H9 (cell line): ENCODE measurements around the gene MMS19. TPM values are rescaled to one million over a fixed set of nuclear protein-coding genes. Genes with fewer than 3 reads are reported as not detected.
A peak's percentile ranks its signal among the peaks of the same experiment; 100 is the strongest.

Source experiments
- DNase-seq: peaks from one replicate; pipeline ENCODE4 v3.0.0-alpha.2; 2017
- H2AFZ ChIP-seq: one replicate; pipeline ENCODE4 v1.6.1; 2013; ENCODE audit warnings: mild to moderate bottlenecking, low read length, control low read depth, moderate library complexity
- H2AK5ac ChIP-seq: 2 replicates; pipeline ENCODE4 v1.6.1; 2013; ENCODE audit warnings: low read length, control low read depth, mixed read lengths; ENCODE audit not compliant: insufficient read length
- H2BK120ac ChIP-seq: one replicate; pipeline ENCODE4 v1.6.1; 2013; ENCODE audit warnings: low read depth, mild to moderate bottlenecking, low read length, control low read depth, inconsistent platforms; ENCODE audit not compliant: poor library complexity, severe bottlenecking
- H2BK12ac ChIP-seq: 2 replicates; pipeline ENCODE4 v1.6.1; 2013; ENCODE audit warnings: low read length, control low read depth, mixed read lengths, low read depth; ENCODE audit not compliant: insufficient read length
- H2BK15ac ChIP-seq: 2 replicates; pipeline ENCODE4 v1.6.1; 2013; ENCODE audit warnings: low read depth, low read length, control low read depth
- H2BK20ac ChIP-seq: one replicate; pipeline ENCODE4 v1.6.1; 2013; ENCODE audit warnings: low read depth, mild to moderate bottlenecking, low read length, control low read depth, inconsistent platforms; ENCODE audit not compliant: poor library complexity, severe bottlenecking
- H2BK5ac ChIP-seq: 2 replicates; pipeline ENCODE4 v1.6.1; 2013; ENCODE audit warnings: low read length, control low read depth, mixed read lengths; ENCODE audit not compliant: insufficient read length
- H3K14ac ChIP-seq: 2 replicates; pipeline ENCODE4 v1.6.1; 2013; ENCODE audit warnings: low read length, control low read depth; ENCODE audit not compliant: insufficient read depth
- H3K18ac ChIP-seq: 2 replicates; pipeline ENCODE4 v1.6.1; 2013; ENCODE audit warnings: low read depth, mild to moderate bottlenecking, mixed read lengths, low read length, control low read depth; ENCODE audit not compliant: insufficient read length
- H3K23ac ChIP-seq: 2 replicates; pipeline ENCODE4 v1.6.1; 2013; ENCODE audit warnings: low read length, control low read depth, mixed read lengths, low read depth; ENCODE audit not compliant: insufficient read length
- H3K23me2 ChIP-seq: 2 replicates; pipeline ENCODE4 v1.6.1; 2013; ENCODE audit warnings: low read depth, mild to moderate bottlenecking, mixed read lengths, low read length, control low read depth; ENCODE audit not compliant: insufficient read length, poor library complexity, severe bottlenecking
- H3K27ac ChIP-seq: 2 replicates; pipeline ENCODE4 v1.5.1; 2013; ENCODE audit warnings: low read length, control low read depth, mixed read lengths, low read depth; ENCODE audit not compliant: insufficient read length
- H3K27me3 ChIP-seq: 2 replicates; pipeline ENCODE4 v1.6.1; 2013; ENCODE audit warnings: low read length, control low read depth, inconsistent platforms; ENCODE audit not compliant: insufficient read depth
- H3K4ac ChIP-seq: 2 replicates; pipeline ENCODE4 v1.6.1; 2013; ENCODE audit warnings: low read depth, mild to moderate bottlenecking, control low read depth, inconsistent platforms, low read length, moderate library complexity
- H3K4me1 ChIP-seq: 2 replicates; pipeline ENCODE4 v1.6.1; 2013; ENCODE audit warnings: low read length, control low read depth, inconsistent platforms; ENCODE audit not compliant: insufficient read depth
- H3K4me2 ChIP-seq: 2 replicates; pipeline ENCODE4 v1.6.1; 2013; ENCODE audit warnings: low read length, control low read depth, mixed read lengths; ENCODE audit not compliant: insufficient read length, insufficient read depth
- H3K56ac ChIP-seq: 2 replicates; pipeline ENCODE4 v1.6.1; 2013; ENCODE audit warnings: low read depth, mild to moderate bottlenecking, mixed read lengths, low read length, control low read depth; ENCODE audit not compliant: insufficient read length
- H3K79me1 ChIP-seq: 2 replicates; pipeline ENCODE4 v1.6.1; 2013; ENCODE audit warnings: low read depth, mild to moderate bottlenecking, moderate library complexity, low read length, control low read depth, inconsistent platforms; ENCODE audit not compliant: insufficient read depth, poor library complexity, severe bottlenecking
- H3K79me2 ChIP-seq: 2 replicates; pipeline ENCODE4 v1.6.1; 2013; ENCODE audit warnings: low read length, control low read depth, inconsistent platforms; ENCODE audit not compliant: insufficient read depth
- H3K9ac ChIP-seq: 2 replicates; pipeline ENCODE4 v1.6.1; 2013; ENCODE audit warnings: low read length, control low read depth, mixed read lengths; ENCODE audit not compliant: insufficient read length; ENCODE audit errors: extremely low read depth
- H3K9me3 ChIP-seq: one replicate; pipeline ENCODE4 v1.6.1; 2013; ENCODE audit warnings: low read depth, low read length, inconsistent platforms; ENCODE audit not compliant: control insufficient read depth
- H3T11ph ChIP-seq: one replicate; pipeline ENCODE4 v1.6.1; 2013; ENCODE audit warnings: mild to moderate bottlenecking, low read length, control low read depth, inconsistent platforms
- H4K20me1 ChIP-seq: one replicate; pipeline ENCODE4 v1.6.1; 2013; ENCODE audit not compliant: control insufficient read depth, insufficient read length, insufficient read depth
- H4K5ac ChIP-seq: 2 replicates; pipeline ENCODE4 v1.6.1; 2013; ENCODE audit warnings: low read depth, mild to moderate bottlenecking, mixed read lengths, low read length, control low read depth; ENCODE audit not compliant: insufficient read length
- H4K8ac ChIP-seq: replicated peaks from 2 replicates; pipeline ENCODE4 v1.6.1; 2013; ENCODE audit warnings: low read length, control low read depth, mixed read lengths, low read depth; ENCODE audit not compliant: insufficient read length
- H4K91ac ChIP-seq: 2 replicates; pipeline ENCODE4 v1.6.1; 2013; ENCODE audit warnings: low read depth, mild to moderate bottlenecking, moderate library complexity, mixed read lengths, low read length, control low read depth; ENCODE audit not compliant: insufficient read length
- H3K27ac Mint-ChIP-seq, 3 experiments: 2 replicates in 2 of 3; 3 replicates in 1 of 3; pipeline ENCODE4 v1.8.0; 2020 to 2021; ENCODE audit warnings: mixed read lengths in 3 of 3, mild to moderate bottlenecking in 1 of 3, moderate library complexity in 1 of 3
- H3K27me3 Mint-ChIP-seq: 2 replicates; pipeline ENCODE4 v1.8.0; 2021; ENCODE audit warnings: low read depth, mild to moderate bottlenecking, moderate library complexity, mixed read lengths
- H3K36me3 Mint-ChIP-seq, 3 experiments: 2 replicates in 2 of 3; 3 replicates in 1 of 3; pipeline ENCODE4 v1.8.0; 2020 to 2021; ENCODE audit warnings: low read depth in 3 of 3, mixed read lengths in 3 of 3; ENCODE audit not compliant: insufficient read depth in 1 of 3
- H3K4me1 Mint-ChIP-seq, 2 experiments: 2 replicates each; pipeline ENCODE4 v1.8.0; 2020; ENCODE audit warnings: mixed read lengths in 2 of 2
- H3K4me3 Mint-ChIP-seq, 2 experiments: 2 replicates in 1 of 2; 3 replicates in 1 of 2; pipeline ENCODE4 v1.8.0; 2020 to 2021; ENCODE audit warnings: mild to moderate bottlenecking in 2 of 2, mixed read lengths in 2 of 2, moderate library complexity in 1 of 2
- H3K9me3 Mint-ChIP-seq, 2 experiments: 2 replicates in 1 of 2; 3 replicates in 1 of 2; pipeline ENCODE4 v1.8.0; 2020; ENCODE audit warnings: mild to moderate bottlenecking in 2 of 2, mixed read lengths in 2 of 2, moderate library complexity in 1 of 2
- CTCF ChIP-seq: fragments of 200-600 bp; sonication (generic); conservative IDR thresholded peaks from 3 replicates; pipeline ENCODE4 v1.8.0; 2021; ENCODE audit warnings: antibody characterized with exemption, mild to moderate bottlenecking
- WGBS: extraction: QIAGEN DNeasy Blood & Tissue Kit; methylation state at CpG from one replicate; pipeline ENCODE4 v1.1.7; 2013; ENCODE audit warnings: missing lambda C conversion rate, low lambda C conversion rate, mixed read lengths; ENCODE audit not compliant: insufficient read length; ENCODE audit errors: extremely low coverage; 5-methylcytosine and 5-hydroxymethylcytosine counted together
- total RNA-seq: library from RNA; stranded (reverse); gene quantifications from 2 replicates; pipeline ENCODE4 v1.2.1, GENCODE V29; 2021

MMS19 gene
- total RNA-seq, 1 experiment from 2014 or later: 102 TPM

GRCh38 chr10:97509120-97509680, 11.0 kb upstream of the MMS19 start:
- H2BK5ac ChIP-seq: no peak overlapping the region
- no peak overlapping the region for H3K4ac ChIP-seq
- H3K9me3 Mint-ChIP-seq: no peaks in the 10 kb centered on the region
- H3K4me3 Mint-ChIP-seq: no peak overlapping the region
- H3K4me1 ChIP-seq: no peaks in the 10 kb centered on the region
- no peaks in the 10 kb centered on the region for H3K79me1 ChIP-seq
- no peak overlapping the region for H3K9ac ChIP-seq
- no peak overlapping the region for H3K27ac ChIP-seq
- no peak overlapping the region for H3K18ac ChIP-seq
- H3K56ac ChIP-seq: no peak overlapping the region
- no peak overlapping the region for H4K91ac ChIP-seq
- H3K36me3 Mint-ChIP-seq: no peaks in the 10 kb centered on the region
- H2BK15ac ChIP-seq: no peak overlapping the region
- no CpG with 5 or more reads among the region's 8 CpGs for WGBS
- no peaks in the 10 kb centered on the region for H3K27me3 ChIP-seq
- H2BK120ac ChIP-seq: no peak overlapping the region
- DNase-seq: no peak
- H3K27me3 Mint-ChIP-seq: no peaks in the 10 kb centered on the region
- peaks cover 16 to 25% of the 10 kb centered on the region in 2 experiments for H3K4me1 Mint-ChIP-seq
- no peak for TF ChIP-seq CTCF
- H4K20me1 ChIP-seq: no peaks in the 10 kb centered on the region
- peak overlapping the region; percentile 52 for H2AK5ac ChIP-seq
- no peak overlapping the region for H3T11ph ChIP-seq
- no peak overlapping the region for H3K23ac ChIP-seq
- no peak overlapping the region for H2BK12ac ChIP-seq
- H3K23me2 ChIP-seq: no peaks in the 10 kb centered on the region
- no peak overlapping the region for H3K14ac ChIP-seq
- H3K4me2 ChIP-seq: no peak overlapping the region
- no peaks in the 10 kb centered on the region for H3K9me3 ChIP-seq
- H4K5ac ChIP-seq: no peak overlapping the region
- no peaks in the 10 kb centered on the region for H3K79me2 ChIP-seq
- H2AFZ ChIP-seq: no peak overlapping the region
- no peak overlapping the region for H3K27ac Mint-ChIP-seq
- no peak overlapping the region for H2BK20ac ChIP-seq
- H4K8ac ChIP-seq: no peak overlapping the region
